GM12865 (cell line): Measurements from ENCODE around the gene KIF18A.

Experiments used
- DNase-seq: peaks from one replicate; pipeline ENCODE4 v3.0.0; 2010; ENCODE audit warnings: low read depth
- H3K4me3 ChIP-seq: 2 replicates; pipeline ENCODE4 v1.5.1; 2011; ENCODE audit warnings: mild to moderate bottlenecking, low read depth, low read length, control low read depth
- TF ChIP-seq, protein P1 (sequence below): IDR thresholded peaks from 2 replicates; pipeline ENCODE4 v1.5.1; 2011; ENCODE audit warnings: low read length, control low read depth, low read depth, inconsistent platforms; ENCODE audit not compliant: insufficient read depth; ENCODE audit errors: missing control alignments

KIF18A gene

DNA sequence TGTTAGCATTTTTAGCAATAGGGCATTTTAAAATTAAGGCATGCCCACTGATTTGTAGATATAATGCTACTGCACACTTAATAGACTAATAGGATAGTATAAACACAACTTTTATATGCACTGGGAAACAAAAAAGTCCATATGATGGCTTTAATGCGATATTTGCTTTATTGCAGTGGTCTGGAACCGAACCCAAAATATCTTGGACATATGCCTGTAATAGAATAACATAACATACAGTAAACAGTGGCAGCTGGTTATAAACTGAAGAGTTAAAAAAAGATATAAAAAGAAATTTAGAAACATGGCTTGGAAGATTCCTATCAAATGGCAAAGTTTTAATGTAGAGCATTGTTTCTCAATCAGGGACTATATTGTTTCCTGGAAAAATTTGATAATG lies 111.9 kb downstream of the KIF18A start:
- no peak overlapping the region for H3K4me3 ChIP-seq
- TF ChIP-seq, protein P1, sequence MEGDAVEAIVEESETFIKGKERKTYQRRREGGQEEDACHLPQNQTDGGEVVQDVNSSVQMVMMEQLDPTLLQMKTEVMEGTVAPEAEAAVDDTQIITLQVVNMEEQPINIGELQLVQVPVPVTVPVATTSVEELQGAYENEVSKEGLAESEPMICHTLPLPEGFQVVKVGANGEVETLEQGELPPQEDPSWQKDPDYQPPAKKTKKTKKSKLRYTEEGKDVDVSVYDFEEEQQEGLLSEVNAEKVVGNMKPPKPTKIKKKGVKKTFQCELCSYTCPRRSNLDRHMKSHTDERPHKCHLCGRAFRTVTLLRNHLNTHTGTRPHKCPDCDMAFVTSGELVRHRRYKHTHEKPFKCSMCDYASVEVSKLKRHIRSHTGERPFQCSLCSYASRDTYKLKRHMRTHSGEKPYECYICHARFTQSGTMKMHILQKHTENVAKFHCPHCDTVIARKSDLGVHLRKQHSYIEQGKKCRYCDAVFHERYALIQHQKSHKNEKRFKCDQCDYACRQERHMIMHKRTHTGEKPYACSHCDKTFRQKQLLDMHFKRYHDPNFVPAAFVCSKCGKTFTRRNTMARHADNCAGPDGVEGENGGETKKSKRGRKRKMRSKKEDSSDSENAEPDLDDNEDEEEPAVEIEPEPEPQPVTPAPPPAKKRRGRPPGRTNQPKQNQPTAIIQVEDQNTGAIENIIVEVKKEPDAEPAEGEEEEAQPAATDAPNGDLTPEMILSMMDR, result no peak
- no peak for DNase-seq

DNA sequence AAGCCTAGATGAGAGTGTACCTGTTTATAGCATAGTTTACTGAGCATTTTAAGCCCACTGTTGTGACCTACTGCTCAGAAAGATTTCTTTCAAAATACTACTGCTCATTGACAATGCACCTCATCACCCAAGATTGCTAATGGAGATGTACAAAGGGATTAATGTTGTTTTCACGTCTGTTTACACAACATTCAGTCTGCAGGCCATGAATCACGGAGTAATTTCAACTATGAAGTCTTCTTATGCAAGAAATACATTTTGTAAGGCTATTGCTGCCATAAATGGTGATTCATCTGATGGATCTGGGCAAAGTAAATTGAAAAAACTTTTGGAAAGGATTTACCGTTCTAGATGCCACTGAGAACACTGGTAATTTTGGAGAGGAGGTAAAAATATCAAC lies 112.9 kb downstream of the KIF18A start:
- no peak overlapping the region for H3K4me3 ChIP-seq
- no peak for DNase-seq
- TF ChIP-seq, protein P1, result no peak

DNA sequence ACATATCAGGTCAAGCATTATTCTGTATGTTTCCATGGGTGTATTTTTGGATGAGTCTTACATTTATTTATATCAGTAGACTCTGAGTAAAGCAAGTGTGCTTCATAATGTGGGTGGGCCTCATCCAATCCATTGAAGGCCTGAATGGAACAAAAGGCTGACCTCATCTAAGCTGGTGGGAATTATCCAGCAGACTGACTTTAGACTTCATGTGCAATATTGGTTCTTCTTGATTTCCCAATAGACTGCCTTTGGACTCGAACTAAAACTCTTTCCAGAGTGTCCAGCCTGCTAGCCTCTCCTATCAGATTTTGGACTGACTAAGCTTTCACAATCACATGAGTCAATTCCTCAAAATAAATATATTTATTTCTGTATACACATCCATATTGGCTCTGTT lies 116.2 kb downstream of the KIF18A start:
- TF ChIP-seq, protein P1, result no peak
- H3K4me3 ChIP-seq, result no peak overlapping the region
- DNase-seq, result no peak

DNA sequence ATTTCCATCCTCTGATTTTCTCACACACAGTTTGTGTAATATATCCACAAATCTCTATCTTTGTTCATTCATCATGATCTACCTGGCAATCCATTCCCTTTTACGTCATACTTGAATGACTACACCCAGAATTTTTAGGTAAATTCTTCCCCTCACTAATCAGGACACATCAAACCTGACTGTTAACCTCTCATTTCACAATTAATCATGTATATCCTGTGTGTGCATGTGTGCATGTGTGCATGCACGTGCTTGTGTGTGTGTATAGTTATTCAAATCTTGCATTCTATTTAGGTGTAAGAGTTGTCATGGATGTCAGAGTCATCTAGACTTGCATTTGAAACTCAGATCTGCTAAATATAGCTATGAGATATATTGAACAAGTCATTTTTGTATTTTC lies 130.4 kb downstream of the KIF18A start:
- H3K4me3 ChIP-seq, result no peak overlapping the region
- TF ChIP-seq, protein P1, result no peak
- DNase-seq, result no peak

DNA sequence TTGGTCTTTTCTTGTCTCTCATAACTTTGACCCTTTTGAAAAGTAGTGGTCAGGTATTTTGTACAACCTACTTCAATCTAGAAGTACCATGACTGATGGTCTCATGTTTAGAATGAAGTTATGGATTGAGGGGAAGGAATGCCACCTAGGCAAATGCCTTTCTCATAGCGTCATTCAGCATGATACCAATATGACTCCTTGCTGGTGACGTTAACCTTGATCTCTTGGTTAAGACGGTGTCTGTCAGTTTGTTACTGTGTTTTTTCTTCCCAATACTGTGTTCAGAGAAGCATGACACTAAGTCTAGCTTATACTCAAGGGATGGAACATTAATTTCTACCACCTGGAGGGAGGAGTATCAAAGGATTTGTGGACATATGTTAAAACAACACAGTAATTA lies 130.9 kb downstream of the KIF18A start:
- no peak for DNase-seq
- no peak overlapping the region for H3K4me3 ChIP-seq
- TF ChIP-seq, protein P1, result no peak

DNA sequence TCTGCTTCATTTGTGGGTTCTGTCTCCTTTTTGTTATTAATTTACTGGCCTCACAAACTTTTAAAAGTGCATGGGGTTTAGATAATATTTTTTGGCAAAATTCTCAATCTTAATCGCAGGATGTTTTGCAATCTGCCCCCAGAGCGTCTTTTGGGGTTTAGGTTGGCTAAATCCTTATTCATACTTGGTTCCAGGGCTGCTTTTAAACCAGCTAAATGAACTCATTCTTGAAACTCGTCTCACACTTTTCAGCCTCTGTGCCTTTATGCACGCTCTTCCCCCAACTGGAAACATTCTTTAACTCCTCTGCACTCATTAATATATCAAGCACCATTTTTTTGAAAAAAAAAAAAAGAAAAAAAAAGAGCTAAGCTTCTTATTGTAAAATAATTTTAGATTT lies 131.7 kb downstream of the KIF18A start:
- H3K4me3 ChIP-seq, result no peak overlapping the region
- DNase-seq, result no peak
- TF ChIP-seq, protein P1, result no peak

DNA sequence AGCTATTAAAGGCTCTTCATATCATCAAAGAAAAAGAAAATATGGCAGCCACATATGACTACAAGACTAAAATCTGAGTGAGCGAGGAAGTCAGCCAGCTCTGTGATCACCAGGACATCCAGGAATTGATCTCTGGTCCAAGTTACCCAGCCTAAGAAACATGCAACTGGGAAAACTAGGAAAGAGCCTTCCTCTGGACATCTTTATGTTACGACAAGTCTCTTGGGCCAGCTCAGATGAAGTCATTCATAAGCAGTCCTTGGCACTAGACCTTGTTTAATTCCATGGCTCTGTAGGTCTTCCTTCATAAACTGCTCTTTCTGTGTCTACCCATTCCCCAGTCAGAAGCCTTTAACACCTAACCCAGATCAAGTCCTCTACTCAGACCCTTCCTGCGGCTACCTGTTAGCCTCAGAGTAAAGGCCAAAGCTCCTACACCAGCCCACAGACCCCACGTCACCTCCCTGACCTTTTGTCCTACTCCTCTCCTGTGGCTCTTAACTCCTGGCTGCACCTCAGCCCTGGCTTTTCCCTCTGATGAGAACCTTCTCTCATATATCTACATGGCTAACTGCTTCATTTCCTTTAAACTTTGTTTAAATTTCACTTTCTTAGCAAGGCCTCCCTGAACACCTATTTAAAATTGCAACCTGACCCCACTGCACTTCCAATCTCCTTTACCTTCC lies 134.0 kb downstream of the KIF18A start:
- TF ChIP-seq, protein P1, result no peak
- no peak overlapping the region for H3K4me3 ChIP-seq
- DNase-seq, result no peak
